Measurements from ENCODE around the gene PCDH15. TPM values are rescaled to one million over a fixed set of nuclear protein-coding genes. Genes with fewer than 3 reads are reported as not detected.

PCDH15 gene
- total and polyA plus RNA-seq, 2 of the 4 experiments (the other 2 are of a cell fraction) = not detected

DNA sequence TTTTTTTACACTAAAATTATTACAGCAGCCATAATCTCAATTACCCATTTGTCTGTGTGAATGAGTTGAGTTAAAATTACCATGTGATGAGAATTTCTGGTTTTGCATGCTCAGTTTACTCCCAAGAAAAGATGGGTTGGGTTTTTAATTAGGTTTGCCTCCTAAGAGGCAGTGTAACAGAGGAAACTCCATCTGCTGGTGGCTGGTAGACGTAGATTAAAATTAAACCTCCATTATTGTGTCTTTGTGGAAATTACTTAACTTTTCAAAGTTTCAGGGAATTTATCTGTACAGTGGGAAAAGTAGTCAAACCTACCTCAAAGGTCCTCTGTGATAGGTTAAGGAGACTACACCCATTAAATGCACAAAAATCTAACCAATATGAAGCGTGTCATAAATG, 954.2 kb downstream of the PCDH15 start:
- Histone ChIP-seq H3K14ac (replicated peaks; ENCODE audit: low read depth, low read length) (no peak overlapping the region), H3K27me3 (ENCODE audit: control insufficient read depth, insufficient read depth, low read length) (no peaks in the 10 kb centered on the region), H2AFZ (replicated peaks; ENCODE audit: low read length, poor library complexity) (no peak overlapping the region), H2AK5ac (ENCODE audit: low read depth, low read length) (no peak overlapping the region), H3K4ac (ENCODE audit: low read depth, low read length) (no peak overlapping the region), H4K20me1 (ENCODE audit: insufficient read depth, low read length) (no peaks in the 10 kb centered on the region), H2BK120ac (ENCODE audit: low read depth, low read length) (no peak overlapping the region), H3K9me3 (ENCODE audit: control insufficient read depth, insufficient read depth, low read length) (no peaks in the 10 kb centered on the region), H4K91ac (ENCODE audit: insufficient read depth, low read depth, low read length) (no peak overlapping the region), H3K4me2 (ENCODE audit: low read depth, low read length) (no peak overlapping the region), H3K18ac (ENCODE audit: low read depth, low read length) (no peak overlapping the region), H4K8ac (ENCODE audit: low read depth in 2 of 2, low read length in 2 of 2) (no peak overlapping the region), H3K4me3 (ENCODE audit: insufficient read depth, low read depth, low read length) (no peak overlapping the region), H3K56ac (ENCODE audit: extremely low read depth, insufficient read depth, low read length) (no peak overlapping the region), H2BK15ac (ENCODE audit: low read depth, low read length) (no peak overlapping the region), H3K23ac (ENCODE audit: low read depth, low read length) (no peak overlapping the region), H3K9ac (ENCODE audit: low read depth, low read length) (no peak overlapping the region), H3K36me3 (ENCODE audit: control insufficient read depth, insufficient read depth, low read length) (no peaks in the 10 kb centered on the region), H3K9me1 (ENCODE audit: insufficient read depth, low read length) (no peaks in the 10 kb centered on the region), H4K5ac (ENCODE audit: low read depth, low read length) (no peak overlapping the region), H3K27ac (ENCODE audit: insufficient read depth, low read length) (no peak overlapping the region), H2BK5ac (ENCODE audit: low read depth, low read length, poor library complexity, severe bottlenecking) (no peak overlapping the region), H3K79me1 (ENCODE audit: low read depth in 1 of 2, low read length in 2 of 2) (no peaks in the 10 kb centered on the region), H3K4me1 (ENCODE audit: control insufficient read depth, insufficient read depth, low read length) (no peaks in the 10 kb centered on the region), H2AK9ac (replicated peaks; ENCODE audit: low read depth, low read length, poor library complexity) (no peak overlapping the region), H2BK20ac (ENCODE audit: low read depth, low read length) (no peak overlapping the region)
- no peak for ATAC-seq (ENCODE audit: low read depth)
- ChIA-PET POLR2A (ENCODE audit: unreplicated experiment) (no interaction called here), CTCF (no interaction called here)
- in situ Hi-C loops (cut with MboI; ENCODE audit: low sequenced_read_pairs) = no loop called here
- dilution Hi-C loops (cut with HindIII; ENCODE audit: low sequenced_read_pairs, unreplicated experiment) = no loop called here
- no TSS peak for BruUV-seq (replicated peaks)
- DNase-seq = no peak
- TF ChIP-seq SMC3 (IDR thresholded peaks at IDR 0.05; ENCODE audit: low read depth, low read length) (no peak), CTCF (conservative IDR thresholded peaks at IDR 0.05; ENCODE audit: low read depth, low read length) (peak; percentile 18; the same call in 1 of the 2 replicates), ELK1 (IDR thresholded peaks at IDR 0.05; ENCODE audit: borderline replicate concordance, low read depth, low read length) (no peak), RAD21 (IDR thresholded peaks at IDR 0.05; ENCODE audit: low read length) (no peak), RFX5 (IDR thresholded peaks at IDR 0.05; ENCODE audit: low read depth, low read length) (no peak), NFE2L2 (IDR thresholded peaks at IDR 0.05; ENCODE audit: low read depth, low read length) (no peak)
- WGBS, 2 experiments (ENCODE audit: extremely low coverage in 2 of 2, insufficient read length in 1 of 2) = no CpG with 5 or more reads among the region's 2 CpGs
- intact Hi-C loops (cut with micrococcal nuclease) = no loop called here

All from IMR-90 (cell line).